OCI-LY7 (cell line): ENCODE measurements around the gene CAPN9. TPM values are rescaled to one million over a fixed set of nuclear protein-coding genes. Genes with fewer than 3 reads are reported as not detected.
"Not testable (repeated sequence)": the region's sequence is repeated elsewhere in the genome, so short reads cannot be mapped to it uniquely, and the experiment has no call there.

Source experiments
- Bru-seq: library from RNA; stranded (reverse); fragments of 400-500 nt; gene quantifications from one replicate; lab custom pipeline; 2021; lab: Mats Ljungman, UMichigan
- BruChase-seq, 2 experiments: library from RNA; stranded (reverse); fragments of 400-500 nt; gene quantifications; one replicate each; lab custom pipeline; 2021; lab: Mats Ljungman, UMichigan
- BruUV-seq: library from RNA; stranded (reverse); fragments of 400-500 nt; replicated peaks from 2 replicates; lab custom pipeline; 2021; lab: Mats Ljungman, UMichigan
- CTCF ChIA-PET: fragments of 300-600 bp; sonication (Branson Sonifier 250); formaldehyde crosslinking; loops from one replicate; lab custom pipeline; 2022; ENCODE audit warnings: antibody characterized with exemption; ENCODE audit not compliant: unreplicated experiment; lab: Charles Lee
- POLR2A ChIA-PET: fragments of 300-600 bp; sonication (Branson Sonifier 250); formaldehyde crosslinking; loops from one replicate; lab custom pipeline; 2022; ENCODE audit warnings: antibody characterized with exemption; lab: Charles Lee
- DNase-seq: peaks from one replicate; pipeline ENCODE4 v3.0.0-alpha.2; 2015; ENCODE audit warnings: low spot score
- H2AFZ ChIP-seq: fragments of 200-600 bp; sonication (generic), shearing (Covaris generic); 2 replicates; pipeline ENCODE4 v1.6.1; 2014; ENCODE audit warnings: mild to moderate bottlenecking, antibody characterized with exemption, low read length, moderate library complexity
- H3K27ac ChIP-seq: fragments of 200-600 bp; sonication (generic); 2 replicates; pipeline ENCODE4 v1.5.1; 2014; ENCODE audit warnings: mixed run types, low read depth, mild to moderate bottlenecking, moderate library complexity, low read length, inconsistent platforms; ENCODE audit not compliant: poor library complexity, severe bottlenecking
- H3K36me3 ChIP-seq: fragments of 200-600 bp; sonication (generic); 2 replicates; pipeline ENCODE4 v1.6.1; 2014; ENCODE audit warnings: mild to moderate bottlenecking, antibody characterized with exemption, low read length, moderate library complexity, mixed read lengths; ENCODE audit not compliant: insufficient read depth
- H3K4me1 ChIP-seq: fragments of 200-600 bp; sonication (generic); 2 replicates; pipeline ENCODE4 v1.5.1; 2014; ENCODE audit warnings: mild to moderate bottlenecking, low read length; ENCODE audit not compliant: insufficient read depth, poor library complexity, severe bottlenecking
- H3K4me2 ChIP-seq: fragments of 200-600 bp; sonication (generic); 2 replicates; pipeline ENCODE4 v1.6.1; 2014; ENCODE audit warnings: mild to moderate bottlenecking, low read length
- H3K4me3 ChIP-seq: fragments of 200-600 bp; sonication (generic); 2 replicates; pipeline ENCODE4 v1.5.1; 2014; ENCODE audit warnings: mild to moderate bottlenecking, low read depth, low read length; ENCODE audit not compliant: poor library complexity, severe bottlenecking
- H3K79me2 ChIP-seq: fragments of 200-600 bp; sonication (generic); 2 replicates; pipeline ENCODE4 v1.6.1; 2016; ENCODE audit warnings: low read depth, mild to moderate bottlenecking, low read length, moderate library complexity, mixed read lengths; ENCODE audit not compliant: insufficient read depth
- H3K9me2 ChIP-seq: fragments of 200-600 bp; sonication (generic); 2 replicates; pipeline ENCODE4 v1.6.1; 2016; ENCODE audit warnings: mild to moderate bottlenecking, low read length, mixed read lengths; ENCODE audit not compliant: insufficient read depth
- H3K9me3 ChIP-seq: fragments of 200-600 bp; sonication (generic); 2 replicates; pipeline ENCODE4 v1.6.1; 2014; ENCODE audit warnings: mild to moderate bottlenecking, mixed run types, low read length, mixed read lengths
- H4K20me1 ChIP-seq: fragments of 200-600 bp; sonication (generic); 2 replicates; pipeline ENCODE4 v1.6.1; 2014; ENCODE audit warnings: mild to moderate bottlenecking, antibody characterized with exemption, low read length, moderate library complexity, mixed read lengths; ENCODE audit not compliant: insufficient read depth
- EZH2phosphoT487 ChIP-seq: fragments of 200-600 bp; sonication (generic); IDR thresholded peaks from 2 replicates; pipeline ENCODE4 v1.6.1; 2018; ENCODE audit warnings: low read depth, borderline replicate concordance, mild to moderate bottlenecking, mixed run types, antibody characterized with exemption, low read length, moderate library complexity, mixed read lengths
- intact Hi-C: fragments of 100-400 bp; cut with micrococcal nuclease; formaldehyde crosslinking; loops from one replicate; pipeline ENCODE4 v1.10.0; 2022; ENCODE audit not compliant: unreplicated experiment
- long read RNA-seq: library from polyadenylated mRNA; stranded (forward); transcript quantifications from one replicate; pipeline ENCODE4 v2.0.0, GENCODE V29; 2022
- total RNA-seq, 2 experiments: library from RNA; depleted of rRNA in 1 of 2; stranded (reverse); fragments of >200 nt in 1 of 2; shearing (Covaris generic) in 1 of 2; gene quantifications; 2 replicates each; pipeline ENCODE4 v1.2.3, GENCODE V29; 2014 to 2022
- TF ChIP-seq, protein P1 (sequence below): fragments of 200-600 bp; sonication (generic); conservative IDR thresholded peaks from 2 replicates; pipeline ENCODE4 v1.5.1; 2014; ENCODE audit warnings: mild to moderate bottlenecking, antibody characterized with exemption, low read length, moderate library complexity, mixed read lengths

CAPN9 gene, protein sequence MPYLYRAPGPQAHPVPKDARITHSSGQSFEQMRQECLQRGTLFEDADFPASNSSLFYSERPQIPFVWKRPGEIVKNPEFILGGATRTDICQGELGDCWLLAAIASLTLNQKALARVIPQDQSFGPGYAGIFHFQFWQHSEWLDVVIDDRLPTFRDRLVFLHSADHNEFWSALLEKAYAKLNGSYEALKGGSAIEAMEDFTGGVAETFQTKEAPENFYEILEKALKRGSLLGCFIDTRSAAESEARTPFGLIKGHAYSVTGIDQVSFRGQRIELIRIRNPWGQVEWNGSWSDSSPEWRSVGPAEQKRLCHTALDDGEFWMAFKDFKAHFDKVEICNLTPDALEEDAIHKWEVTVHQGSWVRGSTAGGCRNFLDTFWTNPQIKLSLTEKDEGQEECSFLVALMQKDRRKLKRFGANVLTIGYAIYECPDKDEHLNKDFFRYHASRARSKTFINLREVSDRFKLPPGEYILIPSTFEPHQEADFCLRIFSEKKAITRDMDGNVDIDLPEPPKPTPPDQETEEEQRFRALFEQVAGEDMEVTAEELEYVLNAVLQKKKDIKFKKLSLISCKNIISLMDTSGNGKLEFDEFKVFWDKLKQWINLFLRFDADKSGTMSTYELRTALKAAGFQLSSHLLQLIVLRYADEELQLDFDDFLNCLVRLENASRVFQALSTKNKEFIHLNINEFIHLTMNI
- not detected in 2 replicates for total RNA-seq (2014; rRNA removed; shearing (Covaris generic))
- not detected in 2 replicates for total RNA-seq (2022)
- Bru-seq, nascent RNA, result not detected
- not detected for BruChase-seq, experiment 1, labeled RNA remaining after a 6-hour chase
- BruChase-seq, experiment 2, labeled RNA remaining after a 2-hour chase, result not detected
- long read RNA-seq, result 0 reads

DNA sequence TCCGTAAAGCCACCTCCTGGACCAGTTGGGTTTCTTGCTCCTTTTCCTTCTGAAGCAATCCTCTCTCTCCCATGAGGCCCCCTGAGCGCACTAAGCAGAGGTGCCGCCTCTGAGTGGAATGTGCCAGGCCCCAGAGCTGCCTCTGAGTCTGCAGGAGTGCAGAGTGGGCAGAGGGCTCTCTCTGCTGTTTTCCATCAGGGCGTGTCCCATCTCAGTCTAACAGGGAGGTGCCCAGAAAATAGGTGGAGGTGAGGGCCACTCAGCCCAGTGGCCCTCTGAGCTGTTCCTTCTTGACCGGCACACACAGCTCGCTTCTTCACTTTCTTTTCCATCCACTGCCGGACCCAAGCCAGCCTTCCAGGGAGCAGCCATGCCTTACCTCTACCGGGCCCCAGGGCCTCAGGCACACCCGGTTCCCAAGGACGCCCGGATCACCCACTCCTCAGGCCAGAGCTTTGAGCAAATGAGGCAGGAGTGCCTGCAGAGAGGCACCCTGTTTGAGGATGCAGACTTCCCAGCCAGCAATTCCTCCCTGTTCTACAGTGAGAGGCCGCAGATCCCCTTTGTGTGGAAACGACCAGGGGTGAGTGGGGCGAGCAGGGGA lies at the start of gene CAPN9:
CAPN9 (plus strand) TSS at position 262 of the 604 bp plus-strand sequence; CDS start at position 371, 109 bp downstream.
- H3K79me2 ChIP-seq, result no peaks in the 10 kb centered on the region
- no peak within 1 kb of the TSS for H3K4me2 ChIP-seq
- no peak within 1 kb of the TSS for H2AFZ ChIP-seq
- H3K9me3 ChIP-seq, result no peaks in the 10 kb centered on the region
- DNase-seq, result no peak
- H4K20me1 ChIP-seq, result no peaks in the 10 kb centered on the region
- no peaks in the 10 kb centered on the region for H3K36me3 ChIP-seq
- intact Hi-C loops, result no loop called here
- no TSS peak for BruUV-seq
- no peak within 1 kb of the TSS for H3K4me3 ChIP-seq
- H3K9me2 ChIP-seq, result no peaks in the 10 kb centered on the region
- H3K27ac ChIP-seq, result no peak within 1 kb of the TSS
- peaks cover 14% of the 10 kb centered on the region for H3K4me1 ChIP-seq
- ChIA-PET CTCF (no interaction called here), POLR2A (no interaction called here)
- no peak for TF ChIP-seq EZH2phosphoT487
- TF ChIP-seq, protein P1, sequence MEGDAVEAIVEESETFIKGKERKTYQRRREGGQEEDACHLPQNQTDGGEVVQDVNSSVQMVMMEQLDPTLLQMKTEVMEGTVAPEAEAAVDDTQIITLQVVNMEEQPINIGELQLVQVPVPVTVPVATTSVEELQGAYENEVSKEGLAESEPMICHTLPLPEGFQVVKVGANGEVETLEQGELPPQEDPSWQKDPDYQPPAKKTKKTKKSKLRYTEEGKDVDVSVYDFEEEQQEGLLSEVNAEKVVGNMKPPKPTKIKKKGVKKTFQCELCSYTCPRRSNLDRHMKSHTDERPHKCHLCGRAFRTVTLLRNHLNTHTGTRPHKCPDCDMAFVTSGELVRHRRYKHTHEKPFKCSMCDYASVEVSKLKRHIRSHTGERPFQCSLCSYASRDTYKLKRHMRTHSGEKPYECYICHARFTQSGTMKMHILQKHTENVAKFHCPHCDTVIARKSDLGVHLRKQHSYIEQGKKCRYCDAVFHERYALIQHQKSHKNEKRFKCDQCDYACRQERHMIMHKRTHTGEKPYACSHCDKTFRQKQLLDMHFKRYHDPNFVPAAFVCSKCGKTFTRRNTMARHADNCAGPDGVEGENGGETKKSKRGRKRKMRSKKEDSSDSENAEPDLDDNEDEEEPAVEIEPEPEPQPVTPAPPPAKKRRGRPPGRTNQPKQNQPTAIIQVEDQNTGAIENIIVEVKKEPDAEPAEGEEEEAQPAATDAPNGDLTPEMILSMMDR, result no peak

DNA sequence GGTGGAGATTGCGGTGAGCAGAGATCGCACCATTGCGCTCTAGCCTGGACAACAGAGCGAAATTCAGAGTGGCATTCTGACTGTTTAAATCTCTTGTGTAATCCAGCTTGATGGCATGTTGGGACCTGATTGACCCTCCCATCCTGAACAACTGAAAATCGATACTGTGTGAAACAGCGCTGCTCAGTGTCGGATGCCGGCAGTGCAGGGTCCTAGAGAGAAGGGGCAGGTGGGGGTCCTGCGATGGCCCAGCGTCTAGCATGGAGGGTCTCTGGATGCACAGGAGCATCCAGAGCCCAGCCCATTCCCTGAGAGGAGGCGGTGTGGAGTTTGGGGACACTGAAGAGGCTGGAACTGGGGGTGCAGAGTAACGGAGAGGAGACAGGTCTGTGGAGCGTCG lies 49.1 kb upstream of the CAPN9 start:
- intact Hi-C loops, result no loop called here
- no peak for TF ChIP-seq EZH2phosphoT487
- TF ChIP-seq, protein P1, result no peak
- Histone ChIP-seq H3K4me1 (no peaks in the 10 kb centered on the region), H3K4me3 (no peak overlapping the region), H3K36me3 (peaks cover 15% of the 10 kb centered on the region), H3K9me3 (no peaks in the 10 kb centered on the region), H3K9me2 (no peaks in the 10 kb centered on the region), H2AFZ (no peak overlapping the region), H3K4me2 (no peak overlapping the region), H4K20me1 (no peaks in the 10 kb centered on the region), H3K27ac (no peak overlapping the region), H3K79me2 (no peaks in the 10 kb centered on the region)
- CTCF ChIA-PET, result no interaction called here
- POLR2A ChIA-PET, result no interaction called here
- BruUV-seq, result no TSS peak
- no peak for DNase-seq

DNA sequence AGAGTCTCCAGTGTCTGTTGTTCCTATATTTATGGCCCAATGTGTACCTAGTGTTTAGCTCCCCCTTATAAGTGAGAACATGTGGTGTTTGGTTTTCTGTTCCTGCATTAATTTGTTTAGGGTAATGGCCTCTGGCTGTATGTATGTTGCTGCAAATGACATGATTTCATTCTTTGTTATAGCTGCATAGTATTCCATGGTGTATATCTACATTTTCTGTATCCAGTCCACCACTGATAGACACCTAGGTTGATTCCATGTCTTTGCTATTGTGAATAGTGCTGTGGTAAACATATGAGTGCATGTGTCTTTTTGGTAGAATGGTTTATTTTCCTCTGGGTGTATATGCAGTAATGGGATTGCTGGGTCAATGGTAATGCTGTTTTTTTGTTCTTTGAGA lies 48.2 kb upstream of the CAPN9 start:
- H3K9me2 ChIP-seq, H2AFZ ChIP-seq, H3K9me3 ChIP-seq, H4K20me1 ChIP-seq, BruUV-seq, CTCF ChIA-PET, H3K27ac ChIP-seq, DNase-seq, H3K4me2 ChIP-seq, H3K79me2 ChIP-seq, intact Hi-C loops, H3K36me3 ChIP-seq, POLR2A ChIA-PET, H3K4me1 ChIP-seq, H3K4me3 ChIP-seq: not testable (repeated sequence)
